Fibroblast of gingiva (primary cell): Measurements from ENCODE around the gene CAVIN2.

Experiments
- DNase-seq: peaks from one replicate; pipeline ENCODE4 v3.0.0-alpha.2; 2011; ENCODE audit warnings: low read depth

Gene CAVIN2, protein sequence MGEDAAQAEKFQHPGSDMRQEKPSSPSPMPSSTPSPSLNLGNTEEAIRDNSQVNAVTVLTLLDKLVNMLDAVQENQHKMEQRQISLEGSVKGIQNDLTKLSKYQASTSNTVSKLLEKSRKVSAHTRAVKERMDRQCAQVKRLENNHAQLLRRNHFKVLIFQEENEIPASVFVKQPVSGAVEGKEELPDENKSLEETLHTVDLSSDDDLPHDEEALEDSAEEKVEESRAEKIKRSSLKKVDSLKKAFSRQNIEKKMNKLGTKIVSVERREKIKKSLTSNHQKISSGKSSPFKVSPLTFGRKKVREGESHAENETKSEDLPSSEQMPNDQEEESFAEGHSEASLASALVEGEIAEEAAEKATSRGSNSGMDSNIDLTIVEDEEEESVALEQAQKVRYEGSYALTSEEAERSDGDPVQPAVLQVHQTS

GRCh38 chr2:191846515-191847476, at the start of gene CAVIN2:
TSS of gene CAVIN2 (minus strand) at chr2:191847088. CDS start at chr2:191846925, 163 bp downstream.
- DNase-seq = peak; percentile 84

DNA sequence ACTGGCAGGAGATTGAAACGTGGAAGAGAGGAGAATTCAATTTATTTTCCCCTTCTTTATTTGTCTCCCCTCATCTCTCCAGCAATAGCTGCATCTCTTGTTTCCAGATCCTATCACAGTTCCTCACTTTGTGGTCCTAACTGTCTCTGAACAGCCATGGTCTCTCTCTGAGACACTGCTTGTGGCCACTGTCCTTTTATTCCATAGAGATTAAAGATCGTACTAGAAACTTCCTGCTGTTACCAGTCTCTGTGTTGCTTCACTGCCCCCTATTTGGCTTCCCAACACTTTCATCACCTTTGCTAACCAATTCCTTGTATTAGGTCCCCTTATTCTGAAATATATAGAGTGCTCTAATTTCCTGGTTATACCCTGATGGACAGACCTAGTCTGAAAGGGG, 48.9 kb upstream of the CAVIN2 start:
- DNase-seq = no peak

DNA sequence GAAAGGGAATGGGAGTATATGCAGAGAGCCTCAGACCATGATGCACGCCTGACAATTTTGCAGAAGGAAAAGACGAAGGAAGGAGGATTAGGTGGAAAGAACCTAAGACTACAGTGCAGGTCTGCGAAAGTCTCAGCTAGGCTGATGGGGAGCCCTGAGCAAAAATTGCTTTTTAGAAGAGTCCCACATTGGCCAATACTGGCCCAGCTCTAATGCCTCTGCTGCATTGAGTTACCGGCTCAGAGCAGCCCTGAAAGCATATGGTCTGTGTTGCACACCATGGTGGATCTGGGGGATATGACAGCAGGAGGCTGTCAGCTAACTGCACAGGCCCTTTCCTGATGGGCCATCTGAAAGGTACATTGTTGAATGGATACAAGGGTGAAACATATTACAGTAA, 48.3 kb upstream of the CAVIN2 start:
- DNase-seq = no peak

DNA sequence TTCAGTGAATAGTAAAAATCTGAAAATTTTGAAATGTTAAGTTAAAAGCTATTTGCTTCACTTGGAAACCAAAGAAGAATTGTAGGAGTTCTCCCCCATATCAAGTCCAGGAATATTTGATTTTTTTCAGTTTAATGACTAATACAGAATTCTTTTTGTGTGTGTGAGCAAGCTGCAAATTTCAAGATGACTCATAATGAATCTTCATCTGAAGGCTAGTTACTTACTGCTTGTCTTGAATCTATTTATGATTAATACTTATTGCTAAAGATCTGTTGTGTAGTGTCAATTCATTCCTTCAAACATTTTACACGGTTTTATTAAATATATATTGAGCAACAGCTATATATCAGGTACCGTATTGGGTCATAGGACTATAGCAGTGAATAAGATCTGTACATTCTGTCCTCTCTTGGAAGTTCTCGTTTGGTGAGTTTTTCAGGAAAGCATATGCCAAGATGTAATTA, 47.8 kb upstream of the CAVIN2 start:
- DNase-seq = peak; percentile 76

DNA sequence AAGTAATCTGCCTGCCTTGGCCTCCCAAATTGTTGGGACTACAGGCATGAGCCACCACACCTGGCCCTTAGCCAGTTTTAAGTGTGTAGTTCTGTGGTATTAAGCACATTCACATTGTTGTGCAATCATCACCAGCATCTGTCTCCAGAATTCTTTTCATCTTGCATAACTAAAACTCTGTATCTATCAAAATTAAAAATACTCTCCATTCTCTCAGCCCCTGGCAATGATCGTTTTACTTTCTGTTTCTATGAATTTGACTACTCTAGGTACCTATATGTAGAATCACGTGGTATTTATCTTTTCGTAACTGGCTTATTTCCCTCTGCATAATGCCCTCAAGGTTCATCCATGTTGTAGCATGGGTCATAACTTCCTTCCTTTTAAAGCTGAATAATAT, 45.5 kb upstream of the CAVIN2 start:
- peak; percentile 84 for DNase-seq

- DNase-seq = no peak
These were observed 44.8 kb upstream of the CAVIN2 start for GRCh38 chr2:191891656-191892055.

GRCh38 chr2:191889931-191890330, 43.0 kb upstream of the CAVIN2 start:
- no peak for DNase-seq

DNA sequence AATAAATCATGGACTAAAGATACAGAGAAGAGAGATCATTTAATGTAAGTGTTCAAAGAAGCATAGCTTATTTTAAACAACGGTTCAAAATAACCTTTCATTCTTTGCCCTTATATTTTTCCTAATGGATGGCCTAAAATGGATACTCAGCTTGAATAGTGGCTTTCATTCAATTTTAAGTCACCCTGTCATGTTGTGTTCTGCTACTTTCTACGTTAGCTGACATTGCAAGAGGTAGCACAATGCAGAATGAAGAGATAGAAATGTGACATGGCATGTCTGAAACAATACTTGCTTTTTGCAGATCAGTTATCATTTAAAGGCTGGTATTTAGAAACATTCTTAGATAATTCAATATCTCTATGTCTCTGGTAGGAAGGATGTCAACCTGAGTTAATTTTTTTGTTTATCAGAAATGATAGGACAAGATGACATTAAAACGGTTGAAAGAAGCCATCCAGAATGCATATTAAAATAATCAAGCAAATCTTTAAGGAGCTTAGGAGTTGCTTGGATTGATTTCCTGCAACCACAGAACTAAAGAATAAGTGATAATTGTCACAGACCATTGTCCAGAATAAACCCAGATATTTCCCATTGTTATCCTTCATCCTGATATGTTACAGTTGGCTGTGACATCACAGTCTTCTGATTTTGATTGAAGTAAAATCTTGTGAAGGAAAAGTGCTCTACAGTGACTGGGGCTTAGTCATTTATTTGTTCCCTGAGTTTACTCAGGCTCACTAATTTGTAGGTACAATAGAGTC, 41.7 kb upstream of the CAVIN2 start:
- no peak for DNase-seq

DNA sequence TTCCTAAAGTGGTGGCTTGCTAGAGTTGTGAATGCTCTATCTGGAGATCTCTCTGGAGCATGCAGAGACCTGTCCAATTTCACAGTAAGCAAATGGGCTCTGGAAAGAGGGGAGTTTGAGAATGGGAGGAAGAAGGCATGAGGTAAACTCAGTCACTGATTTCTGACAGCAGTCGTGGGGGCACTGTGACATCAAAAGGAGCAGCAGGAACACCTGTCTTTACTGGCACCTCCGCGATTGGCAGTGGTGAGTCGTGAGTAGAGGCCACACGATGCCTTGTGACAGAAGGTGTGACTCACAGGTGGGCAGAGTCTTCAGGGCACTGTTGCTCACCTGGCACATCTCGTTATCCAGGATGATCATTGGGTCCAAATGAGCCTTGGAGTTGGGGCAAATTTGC, 38.8 kb upstream of the CAVIN2 start:
- DNase-seq = no peak

GRCh38 chr2:191885098-191885497, 38.2 kb upstream of the CAVIN2 start:
- no peak for DNase-seq

DNA sequence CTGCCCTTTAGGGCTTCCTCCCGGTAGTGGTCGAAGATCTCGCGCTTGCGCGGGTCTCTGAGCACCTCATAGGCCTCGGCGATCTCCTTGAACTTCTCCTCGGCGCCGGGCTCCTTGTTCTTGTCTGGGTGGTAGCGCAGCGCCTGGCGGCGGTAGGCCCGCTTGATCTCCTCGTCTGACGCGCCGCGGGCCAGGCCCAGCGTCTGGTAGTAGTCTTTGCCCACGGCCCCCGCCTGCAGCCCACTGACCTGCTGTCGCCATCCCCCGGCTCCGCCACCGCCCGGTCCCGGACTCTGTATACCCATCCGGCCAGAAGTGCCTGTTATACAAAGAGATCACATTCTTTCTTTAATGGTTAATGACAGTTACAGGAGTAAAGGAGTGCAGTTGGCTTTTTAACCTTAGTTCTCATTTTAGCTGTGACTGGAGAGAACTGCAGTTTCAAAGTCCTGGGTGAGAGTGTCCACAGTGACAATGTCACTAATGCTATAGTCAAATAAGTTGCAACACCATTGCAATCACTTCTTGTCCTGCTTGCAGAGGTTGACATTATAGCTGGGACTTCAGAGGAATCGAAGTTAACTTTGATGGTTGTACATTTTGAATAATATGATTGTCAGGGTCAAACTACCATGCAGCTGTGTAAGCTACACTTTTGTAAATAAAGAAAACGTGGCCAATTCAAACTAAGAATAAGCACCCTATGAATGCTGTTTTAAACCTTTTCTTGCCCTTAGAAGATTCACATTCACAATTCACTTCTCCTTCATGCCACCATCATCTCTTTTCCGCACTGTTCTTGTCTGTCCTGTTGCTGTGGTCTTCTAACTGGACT, 35.3 kb upstream of the CAVIN2 start:
- DNase-seq = no peak

- peak; percentile 71 for DNase-seq
These were observed 31.8 kb upstream of the CAVIN2 start for GRCh38 chr2:191878548-191879279.

- DNase-seq = no peak
These were observed 31.0 kb upstream of the CAVIN2 start for GRCh38 chr2:191877875-191878274.

GRCh38 chr2:191875859-191876258, 29.0 kb upstream of the CAVIN2 start:
- DNase-seq = no peak

DNA sequence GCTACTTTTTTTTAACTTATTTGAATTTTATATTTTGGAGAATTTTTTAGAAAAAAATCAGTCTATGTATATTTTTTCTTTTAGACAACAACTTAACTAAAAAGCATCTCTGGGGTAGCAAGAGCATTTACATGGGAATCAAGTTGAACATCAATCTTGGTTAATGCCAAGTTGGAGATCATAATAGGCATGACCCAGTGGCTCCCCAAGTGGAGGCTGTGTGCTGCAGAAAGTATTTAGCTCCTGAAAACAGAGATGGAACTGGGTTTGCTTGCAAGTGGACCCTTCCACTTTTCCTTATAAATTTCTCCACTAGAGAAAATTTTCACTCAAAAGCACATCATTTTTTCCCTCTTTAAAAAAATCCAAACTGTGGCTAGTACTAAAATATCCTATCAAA, 23.9 kb upstream of the CAVIN2 start:
- no peak for DNase-seq

- DNase-seq = peak; percentile 31
These were observed 22.9 kb upstream of the CAVIN2 start for GRCh38 chr2:191869781-191870180.

- DNase-seq = peak; percentile 24
These were observed 22.3 kb upstream of the CAVIN2 start for GRCh38 chr2:191869178-191869577.

DNA sequence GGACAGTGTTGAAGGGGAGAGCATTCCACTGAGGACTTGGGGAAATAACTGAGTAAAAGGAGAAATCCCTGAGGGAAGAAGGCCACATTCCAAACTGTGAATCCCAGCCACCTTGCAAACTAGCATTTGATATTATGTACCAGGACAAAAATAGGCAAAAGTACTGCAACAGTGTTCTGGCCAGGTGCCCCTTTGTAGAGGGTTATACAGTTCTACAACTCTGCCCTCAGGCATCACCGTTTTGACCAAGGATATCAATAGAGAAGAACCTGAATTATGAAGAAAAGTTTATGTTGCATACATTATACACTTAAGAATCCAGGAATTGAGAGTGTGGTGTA, 20.6 kb upstream of the CAVIN2 start:
- DNase-seq = no peak

GRCh38 chr2:191866675-191867506, 20.0 kb upstream of the CAVIN2 start:
- peak; percentile 88 for DNase-seq

DNA sequence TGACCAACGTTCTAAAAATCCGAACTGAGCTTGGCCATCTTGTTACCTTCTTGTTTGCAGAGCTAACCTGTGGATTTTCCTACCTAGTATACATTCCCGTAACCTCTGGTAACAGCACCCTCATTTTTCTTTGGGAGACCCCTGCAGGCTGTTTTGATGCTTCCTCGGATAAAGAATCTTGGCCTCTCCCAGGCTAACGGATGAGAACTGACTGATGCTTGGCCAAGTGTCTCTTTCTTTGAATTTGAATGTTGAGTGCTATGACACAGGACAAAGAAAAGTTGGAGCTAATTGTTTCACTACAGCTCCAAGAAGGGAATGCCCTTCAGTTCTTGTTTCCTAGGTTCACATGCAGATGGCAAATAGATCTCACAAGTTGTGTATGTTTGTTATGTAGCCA, 19.3 kb upstream of the CAVIN2 start:
- no peak for DNase-seq
